Adipocyte (in vitro differentiated cells): ENCODE data around the gene BSDC1.
A peak's percentile ranks its signal among the peaks of the same experiment; 100 is the strongest.

Experiments used
- DNase-seq: peaks from one replicate; pipeline ENCODE4 v3.0.0-alpha.2; 2015; ENCODE audit warnings: low read depth
- H3K27me3 ChIP-seq: replicated peaks from 2 replicates; pipeline ENCODE4 v1.7.0; 2013; ENCODE audit warnings: mild to moderate bottlenecking, low read length, moderate library complexity; ENCODE audit not compliant: control insufficient read depth, insufficient read depth
- H3K36me3 ChIP-seq: 2 replicates; pipeline ENCODE4 v1.7.0; 2013; ENCODE audit warnings: low read length, mild to moderate bottlenecking, moderate library complexity; ENCODE audit not compliant: control insufficient read depth, insufficient read depth, severe bottlenecking
- H3K4me1 ChIP-seq: 2 replicates; pipeline ENCODE4 v1.7.0; 2013; ENCODE audit warnings: mild to moderate bottlenecking, low read length, moderate library complexity; ENCODE audit not compliant: control insufficient read depth, insufficient read depth
- H3K4me3 ChIP-seq: 2 replicates; pipeline ENCODE4 v1.7.0; 2013; ENCODE audit warnings: mild to moderate bottlenecking, low read length, moderate library complexity
- H3K9ac ChIP-seq: 2 replicates; pipeline ENCODE4 v1.7.0; 2013; ENCODE audit warnings: mild to moderate bottlenecking, low read length, moderate library complexity
- H3K9me3 ChIP-seq: 2 replicates; pipeline ENCODE4 v1.7.0; 2013; ENCODE audit warnings: mild to moderate bottlenecking, low read length, moderate library complexity; ENCODE audit not compliant: control insufficient read depth

The BSDC1 gene

GRCh38 chr1:32353431-32353830, 40.8 kb downstream of the BSDC1 start:
- DNase-seq = no peak
- Histone ChIP-seq H3K36me3 (no peaks in the 10 kb centered on the region), H3K9me3 (no peaks in the 10 kb centered on the region), H3K27me3 (no peaks in the 10 kb centered on the region), H3K4me1 (peaks cover 27% of the 10 kb centered on the region), H3K4me3 (peak overlapping the region; percentile 83), H3K9ac (peak overlapping the region; percentile 89)

GRCh38 chr1:32352831-32353383, 41.3 kb downstream of the BSDC1 start:
- Histone ChIP-seq H3K9ac (peak overlapping the region; percentile 89), H3K9me3 (no peaks in the 10 kb centered on the region), H3K4me3 (peak overlapping the region; percentile 83), H3K4me1 (peaks cover 27% of the 10 kb centered on the region), H3K36me3 (no peaks in the 10 kb centered on the region), H3K27me3 (no peaks in the 10 kb centered on the region)
- no peak for DNase-seq

GRCh38 chr1:32352239-32352745, 41.9 kb downstream of the BSDC1 start:
- Histone ChIP-seq H3K9me3 (no peaks in the 10 kb centered on the region), H3K9ac (peak overlapping the region; percentile 89), H3K27me3 (no peaks in the 10 kb centered on the region), H3K4me1 (peaks cover 27% of the 10 kb centered on the region), H3K4me3 (peak overlapping the region; percentile 83), H3K36me3 (no peaks in the 10 kb centered on the region)
- no peak for DNase-seq

DNA sequence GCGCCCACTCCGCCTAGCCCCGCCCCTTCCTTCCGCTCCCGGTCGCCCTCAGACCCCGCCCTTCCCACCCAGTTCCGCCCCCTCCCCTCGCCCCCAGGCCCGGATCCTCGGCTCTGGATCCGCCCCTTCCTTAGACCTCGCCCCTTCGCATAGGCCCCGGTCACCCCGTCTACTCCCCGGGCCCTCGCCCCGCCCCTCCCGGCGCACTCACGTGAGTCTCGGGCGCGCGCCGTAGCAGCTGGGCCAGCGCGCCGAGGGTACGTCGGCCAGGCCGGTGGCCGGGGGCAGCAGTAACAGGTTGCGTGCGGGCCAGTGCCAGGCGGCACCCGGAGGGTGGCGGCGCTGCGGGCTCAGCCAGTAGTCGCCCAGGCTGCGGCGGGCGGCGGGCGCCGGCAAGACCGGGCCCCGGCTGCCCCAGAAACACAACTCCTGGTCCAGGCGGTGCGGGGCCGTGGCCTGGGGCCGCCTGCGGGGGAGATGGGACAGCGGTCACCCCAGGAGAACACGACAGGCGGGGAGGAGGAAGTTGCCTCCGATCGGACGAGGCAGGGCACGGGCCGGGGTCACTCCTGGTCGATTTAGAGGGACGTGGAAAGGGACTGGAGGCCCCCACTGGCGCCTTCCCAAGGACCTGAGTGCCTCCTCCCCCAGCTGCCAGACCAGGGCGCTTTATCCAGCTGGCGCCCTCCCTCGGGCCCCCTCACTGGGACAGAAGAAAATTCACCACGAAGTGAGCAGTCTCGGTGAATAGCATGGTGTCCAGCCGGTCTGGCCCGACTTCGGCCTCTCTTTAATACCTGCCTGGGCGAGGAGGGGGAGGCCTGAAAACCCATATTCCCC, 42.6 kb downstream of the BSDC1 start:
- peaks cover 27% of the 10 kb centered on the region for H3K4me1 ChIP-seq

DNA sequence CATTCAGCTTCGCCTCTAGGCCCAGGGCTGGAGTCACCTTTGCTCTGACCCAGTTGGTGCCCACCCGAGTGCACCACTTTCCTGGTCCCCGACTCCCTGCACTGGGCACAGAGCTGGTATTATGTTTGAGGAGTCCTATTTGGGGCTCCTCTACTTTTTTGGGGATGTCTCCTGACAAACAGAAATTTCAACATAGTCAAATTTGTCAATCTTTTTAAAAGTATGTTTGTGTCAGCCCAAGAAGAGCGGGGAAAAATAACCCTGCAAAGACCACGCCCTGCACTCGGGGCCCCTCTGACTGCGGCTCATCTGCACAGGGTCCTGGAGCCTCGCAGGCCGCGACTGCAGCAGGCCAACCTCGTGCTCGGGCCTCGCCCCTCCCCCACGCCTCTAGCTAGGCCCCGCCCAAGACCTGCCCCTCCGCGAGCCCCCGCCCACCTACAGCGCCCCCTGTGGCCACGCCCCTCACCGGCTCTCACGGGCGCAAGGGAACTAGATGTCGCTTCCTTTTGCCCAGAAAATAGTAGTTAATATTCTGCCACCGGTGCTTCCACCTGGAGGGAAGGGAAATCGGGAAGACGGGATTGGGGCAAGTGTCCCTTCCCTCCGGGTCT, 43.3 kb downstream of the BSDC1 start:
- DNase-seq = peak; percentile 88
- H3K9ac ChIP-seq = peak overlapping the region; percentile 57
- H3K27me3 ChIP-seq = no peaks in the 10 kb centered on the region
- no peaks in the 10 kb centered on the region for H3K9me3 ChIP-seq
- peaks cover 31% of the 10 kb centered on the region for H3K4me1 ChIP-seq
- H3K4me3 ChIP-seq = peak overlapping the region; percentile 83
- no peaks in the 10 kb centered on the region for H3K36me3 ChIP-seq

More for the DNA sequence above, 42.6 kb downstream of the BSDC1 start:
- H3K9me3 ChIP-seq = no peaks in the 10 kb centered on the region
- peak overlapping the region; percentile 89 for H3K9ac ChIP-seq
- H3K4me3 ChIP-seq = peak overlapping the region; percentile 83
- no peaks in the 10 kb centered on the region for H3K36me3 ChIP-seq
- no peaks in the 10 kb centered on the region for H3K27me3 ChIP-seq
- peak; percentile 97 for DNase-seq

DNA sequence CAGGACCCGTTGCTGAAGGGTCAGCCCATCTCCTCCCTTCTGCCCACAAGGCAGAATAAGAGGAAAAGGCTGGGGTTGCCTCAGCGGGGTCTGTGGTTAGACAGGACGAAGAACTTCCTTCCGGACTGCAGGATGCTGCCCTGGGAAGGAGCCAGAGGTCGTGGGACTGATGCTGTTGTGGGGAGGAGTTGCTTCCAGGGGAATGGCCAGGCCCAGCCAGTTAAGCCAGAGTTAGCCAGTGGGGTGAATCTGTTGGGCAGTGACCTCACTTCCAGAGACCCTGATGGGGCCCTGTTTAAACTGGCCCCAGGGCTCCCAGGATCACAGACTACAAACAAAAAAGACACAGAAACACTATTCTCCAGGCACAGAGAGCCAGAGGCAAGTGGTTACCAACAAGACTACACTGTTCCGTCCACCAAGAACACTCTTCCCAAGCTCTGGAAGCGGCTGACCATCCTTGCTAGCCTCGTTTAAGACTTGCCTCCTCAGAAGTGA, 45.0 kb downstream of the BSDC1 start:
- no peak for DNase-seq
- Histone ChIP-seq H3K27me3 (no peaks in the 10 kb centered on the region), H3K4me3 (no peak overlapping the region), H3K9ac (no peak overlapping the region), H3K9me3 (no peaks in the 10 kb centered on the region), H3K4me1 (peaks cover 38% of the 10 kb centered on the region), H3K36me3 (no peaks in the 10 kb centered on the region)

- peaks cover 13% of the 10 kb centered on the region for H3K4me1 ChIP-seq
- no peak overlapping the region for H3K4me3 ChIP-seq
- H3K36me3 ChIP-seq = no peaks in the 10 kb centered on the region
- no peak overlapping the region for H3K9ac ChIP-seq
- H3K27me3 ChIP-seq = no peaks in the 10 kb centered on the region
- DNase-seq = no peak
- H3K9me3 ChIP-seq = no peaks in the 10 kb centered on the region
Observed at GRCh38 chr1:32346532-32347157, 47.6 kb downstream of the BSDC1 start.

DNA sequence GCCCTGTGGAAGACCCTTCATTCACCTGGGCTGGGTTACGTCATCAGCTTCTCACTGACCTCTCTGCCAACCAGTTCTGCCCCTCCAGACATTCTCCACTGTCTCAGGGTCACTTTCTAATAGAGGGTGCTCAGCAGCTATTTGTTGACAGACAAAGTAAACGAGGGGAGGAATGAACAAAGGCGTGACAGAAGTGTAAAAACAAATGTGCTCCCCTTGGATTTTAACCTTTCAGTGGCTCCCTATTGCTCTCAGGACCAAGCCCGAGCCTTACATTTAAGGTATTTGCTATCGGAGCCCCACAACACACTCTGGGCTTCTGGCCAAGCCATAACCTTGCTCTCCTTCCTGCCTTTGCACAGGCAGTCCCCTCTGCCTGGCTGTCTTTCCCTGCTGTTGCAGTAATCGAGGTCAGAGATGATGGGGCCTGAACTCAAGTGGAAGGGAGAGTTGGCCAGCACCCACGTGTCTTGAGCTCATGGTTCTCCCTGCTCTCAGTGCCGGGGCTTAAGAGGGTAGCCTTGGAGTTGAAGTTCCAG, 48.9 kb downstream of the BSDC1 start:
- H3K4me3 ChIP-seq = no peak overlapping the region
- DNase-seq = no peak
- H3K9ac ChIP-seq = no peak overlapping the region
- peaks cover 13% of the 10 kb centered on the region for H3K4me1 ChIP-seq
- H3K36me3 ChIP-seq = no peaks in the 10 kb centered on the region
- no peaks in the 10 kb centered on the region for H3K9me3 ChIP-seq
- H3K27me3 ChIP-seq = no peaks in the 10 kb centered on the region

- Histone ChIP-seq H3K9me3 (no peaks in the 10 kb centered on the region), H3K36me3 (no peaks in the 10 kb centered on the region), H3K4me3 (no peak overlapping the region), H3K27me3 (no peaks in the 10 kb centered on the region), H3K4me1 (peaks cover 24% of the 10 kb centered on the region), H3K9ac (no peak overlapping the region)
- DNase-seq = no peak
Observed at GRCh38 chr1:32342704-32343103, 51.5 kb downstream of the BSDC1 start.

GRCh38 chr1:32341971-32342370, 52.3 kb downstream of the BSDC1 start:
- Histone ChIP-seq H3K36me3 (no peaks in the 10 kb centered on the region), H3K4me3 (no peak overlapping the region), H3K4me1 (peaks cover 28% of the 10 kb centered on the region), H3K27me3 (no peaks in the 10 kb centered on the region), H3K9ac (no peak overlapping the region), H3K9me3 (no peaks in the 10 kb centered on the region)
- DNase-seq = no peak
